ENCODE data around the gene UHMK1.

DNA sequence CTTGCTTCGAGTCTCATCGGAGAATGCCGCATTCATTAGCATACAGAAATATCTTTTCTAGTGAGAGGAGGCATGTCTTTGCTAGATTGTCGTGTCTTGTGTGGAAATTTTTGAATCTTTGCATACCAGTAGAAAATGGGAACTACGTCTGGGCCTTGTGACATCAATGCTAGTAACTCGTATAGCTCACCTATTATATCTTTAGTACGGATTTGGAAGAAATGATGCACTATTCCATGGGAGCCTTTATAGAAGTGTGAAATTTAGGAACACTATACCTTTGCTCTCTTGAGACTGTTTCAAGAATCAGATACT is 835 bp downstream of the UHMK1 start:
- TF ChIP-seq CTCF (IDR thresholded peaks at IDR 0.05) (no peak), POLR2AphosphoS5 (IDR thresholded peaks at IDR 0.05) (no peak), POLR2A (IDR thresholded peaks at IDR 0.05) (no peak)

All from upper lobe of left lung (tissue), 4 donors.